B cell (primary cell): ENCODE measurements around the gene GPR162. TPM values are rescaled to one million over a fixed set of nuclear protein-coding genes. Genes with fewer than 3 reads are reported as not detected.

Experiments used
- ATAC-seq: fragments of 200-7000 bp; cut with Tn5 transposase; one replicate; pipeline ENCODE4 v1.10.0; 2021; ENCODE audit warnings: low read depth, mild to moderate bottlenecking, moderate number of reproducible peaks, moderate library complexity
- CTCF ChIA-PET: fragments of 350-600 bp; sonication (Branson Sonifier 250); formaldehyde crosslinking; loops from one replicate; lab custom pipeline; 2021; ENCODE audit warnings: antibody characterized with exemption, inconsistent platforms; lab: Charles Lee
- POLR2A ChIA-PET: fragments of 350-600 bp; sonication (Branson Sonifier 250); formaldehyde crosslinking; loops from one replicate; lab custom pipeline; 2021; ENCODE audit warnings: antibody characterized with exemption; lab: Charles Lee
- DNase-seq: peaks from one replicate; pipeline ENCODE4 v3.0.0; 2013
- H2AFZ ChIP-seq: 2 replicates; pipeline ENCODE4 v1.6.1; 2012; ENCODE audit warnings: mild to moderate bottlenecking, low read depth, low read length; ENCODE audit not compliant: insufficient read depth, poor library complexity, severe bottlenecking
- H3K27ac ChIP-seq, 2 donors: 1 replicate in 1 of 2; 2 replicates in 1 of 2; pipeline ENCODE4 v1.5.1; 2012 to 2013; ENCODE audit warnings: low read length in 2 of 2, mild to moderate bottlenecking in 2 of 2, moderate library complexity in 1 of 2
- H3K27me3 ChIP-seq, 4 experiments: fragments of 200-600 bp in 1 of 4; sonication (generic) in 1 of 4; replicated peaks in 1 of 4; 1 replicate in 2 of 4; 2 replicates in 2 of 4; pipeline versions ENCODE4 v1.6.1 to v1.7.0; 2013 to 2016; ENCODE audit warnings: low read length in 3 of 4, mild to moderate bottlenecking in 2 of 4, mixed read lengths in 1 of 4, moderate library complexity in 1 of 4; ENCODE audit not compliant: insufficient read depth in 4 of 4, control insufficient read depth in 3 of 4; ENCODE audit errors: control extremely low read depth in 1 of 4
- H3K36me3 ChIP-seq, 2 experiments: replicated peaks in 1 of 2; 1 replicate in 1 of 2; 2 replicates in 1 of 2; pipeline versions ENCODE4 v1.6.1 to v1.7.1; 2013; ENCODE audit warnings: low read length in 1 of 2; ENCODE audit not compliant: insufficient read depth in 2 of 2, control insufficient read depth in 1 of 2; ENCODE audit errors: control extremely low read depth in 1 of 2, extremely low read depth in 1 of 2
- H3K4me1 ChIP-seq, 2 donors: fragments of 200-600 bp in 1 of 2; sonication (generic) in 1 of 2; 1 replicate in 1 of 2; 2 replicates in 1 of 2; pipeline versions ENCODE4 v1.5.1 to v1.6.1; 2013 to 2017; ENCODE audit warnings: low read length in 2 of 2; ENCODE audit not compliant: control insufficient read depth in 2 of 2, insufficient read depth in 2 of 2
- H3K4me2 ChIP-seq: replicated peaks from 2 replicates; pipeline ENCODE3; 2012; ENCODE audit warnings: mild to moderate bottlenecking, low read depth, low read length; ENCODE audit not compliant: poor library complexity, severe bottlenecking
- H3K4me3 ChIP-seq, 5 experiments: fragments of 200-600 bp in 1 of 5; sonication (generic) in 1 of 5; 1 replicate in 3 of 5; 2 replicates in 2 of 5; pipeline versions ENCODE4 v1.5.1 to v1.7.0; 2011 to 2016; ENCODE audit warnings: low read length in 4 of 5, mild to moderate bottlenecking in 4 of 5, low read depth in 2 of 5, control low read depth in 1 of 5, moderate library complexity in 1 of 5; ENCODE audit not compliant: insufficient read depth in 1 of 5; ENCODE audit errors: control extremely low read depth in 1 of 5, extremely low read depth in 1 of 5
- H3K79me2 ChIP-seq: fragments of 200-600 bp; sonication (generic); one replicate; pipeline ENCODE4 v1.6.0; 2016; ENCODE audit warnings: low read length; ENCODE audit not compliant: control insufficient read depth, insufficient read depth
- H3K9ac ChIP-seq: fragments of 200-600 bp; sonication (generic); 2 replicates; pipeline ENCODE4 v1.6.1; 2017; ENCODE audit warnings: mild to moderate bottlenecking, low read length, moderate library complexity
- H3K9me3 ChIP-seq, 3 donors: one replicate each; pipeline versions ENCODE4 v1.6.1 to v1.7.1; 2013; ENCODE audit warnings: low read length in 2 of 3; ENCODE audit not compliant: control insufficient read depth in 2 of 3, insufficient read depth in 1 of 3; ENCODE audit errors: control extremely low read depth in 1 of 3
- H4K20me1 ChIP-seq: 2 replicates; pipeline ENCODE4 v1.6.0; 2012; ENCODE audit warnings: mild to moderate bottlenecking, low read length; ENCODE audit not compliant: insufficient read depth, control insufficient read depth, poor library complexity, severe bottlenecking
- H3K27ac Mint-ChIP-seq: one replicate; pipeline ENCODE4 v1.8.0; 2021; ENCODE audit warnings: mixed read lengths
- H3K27me3 Mint-ChIP-seq: one replicate; pipeline ENCODE4 v1.8.0; 2021; ENCODE audit warnings: mixed read lengths
- H3K4me1 Mint-ChIP-seq: one replicate; pipeline ENCODE4 v1.8.0; 2021; ENCODE audit warnings: mixed read lengths
- H3K4me3 Mint-ChIP-seq: one replicate; pipeline ENCODE4 v1.8.0; 2021; ENCODE audit warnings: mixed read lengths
- H3K9me3 Mint-ChIP-seq: one replicate; pipeline ENCODE4 v1.8.0; 2022; ENCODE audit warnings: mixed read lengths; ENCODE audit not compliant: insufficient read depth
- CTCF ChIP-seq: fragments of 200-600 bp; IDR thresholded peaks from one replicate; pipeline ENCODE4 v1.8.0; 2022; ENCODE audit warnings: antibody characterized with exemption, mild to moderate bottlenecking
- EZH2 ChIP-seq: IDR thresholded peaks from 2 replicates; pipeline ENCODE4 v1.6.1; 2012; ENCODE audit warnings: borderline replicate concordance, low read depth, mild to moderate bottlenecking, moderate library complexity, low read length; ENCODE audit not compliant: insufficient read depth, poor library complexity, severe bottlenecking
- WGBS: methylation state at CpG from one replicate; pipeline ENCODE4 v1.1.5; 2013; ENCODE audit warnings: missing lambda C conversion rate; ENCODE audit not compliant: insufficient coverage; 5-methylcytosine and 5-hydroxymethylcytosine counted together
- intact Hi-C: fragments of 100-400 bp; cut with micrococcal nuclease; formaldehyde crosslinking; loops from one replicate; pipeline ENCODE4 v1.10.0; 2022
- polyA plus RNA-seq: library from polyadenylated mRNA; depleted of rRNA; stranded (reverse); fragments of >200 nt; gene quantifications from 2 replicates; pipeline ENCODE4 v1.2.3, GENCODE V29; 2012
- total RNA-seq, 2 donors: library from RNA; stranded (reverse); fragments of 120-200 nt in 1 of 2; gene quantifications; 1 replicate in 1 of 2; 2 replicates in 1 of 2; pipeline versions ENCODE4 v1.2.3 to v1.2.4, GENCODE V29; 2013 to 2022

The GPR162 gene
- total and polyA plus RNA-seq, 2 donors (not counting 1 experiment from before 2014, with no cell fraction given), result 0.54 TPM; not detected in 1

GRCh38 chr12:6778574-6779550 is 42.8 kb upstream of the GPR162 start:
- 4% methylated on average over 31 of the region's 35 CpGs for WGBS
- H3K27me3 ChIP-seq, result peaks cover 0 to 42% (median 28%) of the 10 kb centered on the region in 4 experiments
- POLR2A ChIA-PET, result interaction anchor here (0.6 to 2.4 kb wide), 4 partner anchors 26 to 364 kb away, joined by 3 to 11 read pairs (median 6); partner anchors contain the start of gene MLF2
- TF ChIP-seq EZH2, result no peak
- peak; percentile 90 for TF ChIP-seq CTCF
- H3K4me3 Mint-ChIP-seq, result peak overlapping the region; percentile 85
- peak; percentile 92 for DNase-seq
- peak overlapping the region in 4 of 5 experiments; percentile 48 to 56 (median 50) for H3K4me3 ChIP-seq
- no peaks in the 10 kb centered on the region for H3K9me3 Mint-ChIP-seq
- H3K27me3 Mint-ChIP-seq, result peaks cover 42% of the 10 kb centered on the region
- H3K27ac Mint-ChIP-seq, result peak overlapping the region; percentile 34
- peak; percentile 98 for ATAC-seq
- CTCF ChIA-PET, result interaction anchor here (0.6 to 7.8 kb wide), 30 partner anchors 9 to 383 kb away, joined by 3 to 109 read pairs (median 4); partner anchors contain the start of genes LPAR5, MLF2, PTMS and ZNF384
- peak overlapping the region; percentile 79 for H3K4me2 ChIP-seq
- peaks cover 15% of the 10 kb centered on the region in 2 donors for H3K4me1 ChIP-seq
- peaks cover 11% of the 10 kb centered on the region for H3K4me1 Mint-ChIP-seq
- H3K36me3 ChIP-seq, result no peaks in the 10 kb centered on the region
- H4K20me1 ChIP-seq, result no peaks in the 10 kb centered on the region
- intact Hi-C loops, result loop anchor here (1.0 to 2.0 kb wide), 5 partner anchors 26 to 225 kb away; partner anchors contain the start of genes MLF2 and ZNF384
- peaks cover 0 to 11% (median 0%) of the 10 kb centered on the region in 3 donors for H3K9me3 ChIP-seq
- H3K9ac ChIP-seq, result peak overlapping the region; percentile 58
- H3K27ac ChIP-seq, result no peak overlapping the region
- peak overlapping the region; percentile 81 for H2AFZ ChIP-seq
- no peaks in the 10 kb centered on the region for H3K79me2 ChIP-seq
